ENCODE results near the gene PLCB4.

The PLCB4 gene

DNA sequence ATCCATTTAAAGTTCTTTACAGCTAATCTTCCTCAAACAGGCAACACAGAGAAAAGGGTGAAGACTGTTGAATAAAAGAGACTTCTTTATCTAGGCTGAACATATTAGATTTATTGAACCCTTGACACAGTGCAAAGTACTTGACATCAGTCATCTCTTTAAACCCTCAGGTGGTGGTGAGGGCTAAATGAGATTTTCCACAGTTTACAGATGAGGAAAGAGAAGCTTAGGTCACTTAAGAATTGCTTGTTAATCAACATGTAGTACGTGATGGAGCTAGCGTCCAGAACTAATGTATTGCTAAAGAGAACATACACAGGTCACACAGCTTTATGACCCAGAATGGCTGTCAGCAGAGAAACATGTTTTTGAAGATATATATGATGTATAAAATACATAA is 252.1 kb downstream of the PLCB4 start:
- no peak for TF ChIP-seq CTCF (IDR thresholded peaks at IDR 0.05; ENCODE audit: low read length, missing control alignments)
- no peak overlapping the region for H3K4me3 ChIP-seq (replicated peaks; ENCODE audit: low read depth, low read length)
- DNase-seq (ENCODE audit: low read depth) = no peak

DNA sequence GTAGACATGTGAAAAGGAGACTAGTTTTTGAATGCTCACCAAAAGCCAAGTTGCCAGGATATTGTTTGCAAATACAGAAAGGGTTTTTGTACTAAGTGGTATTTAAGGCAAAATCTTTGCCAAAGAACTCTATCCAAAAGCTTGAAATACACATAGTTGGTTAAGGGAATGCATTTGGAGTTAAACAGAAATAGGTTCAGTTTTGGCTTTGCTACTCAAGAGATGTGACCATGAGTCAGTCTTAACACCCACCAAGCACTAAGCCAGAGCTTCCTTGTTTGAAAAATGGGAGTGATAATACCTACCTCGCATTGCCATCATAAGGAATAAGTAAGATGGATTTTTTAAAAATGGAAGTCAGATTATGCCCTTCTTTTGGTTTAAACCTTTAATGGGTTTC is 253.8 kb downstream of the PLCB4 start:
- no peak overlapping the region for H3K4me3 ChIP-seq (replicated peaks; ENCODE audit: low read depth, low read length)
- no peak for TF ChIP-seq CTCF (IDR thresholded peaks at IDR 0.05; ENCODE audit: low read length, missing control alignments)
- DNase-seq (ENCODE audit: low read depth) = no peak

- TF ChIP-seq CTCF (IDR thresholded peaks at IDR 0.05; ENCODE audit: low read length, missing control alignments) = peak; percentile 48
- peak; percentile 14 for DNase-seq (ENCODE audit: low read depth)
- no peak overlapping the region for H3K4me3 ChIP-seq (replicated peaks; ENCODE audit: low read depth, low read length)
Observed at GRCh38 chr20:9323622-9324021, 254.7 kb downstream of the PLCB4 start.

DNA sequence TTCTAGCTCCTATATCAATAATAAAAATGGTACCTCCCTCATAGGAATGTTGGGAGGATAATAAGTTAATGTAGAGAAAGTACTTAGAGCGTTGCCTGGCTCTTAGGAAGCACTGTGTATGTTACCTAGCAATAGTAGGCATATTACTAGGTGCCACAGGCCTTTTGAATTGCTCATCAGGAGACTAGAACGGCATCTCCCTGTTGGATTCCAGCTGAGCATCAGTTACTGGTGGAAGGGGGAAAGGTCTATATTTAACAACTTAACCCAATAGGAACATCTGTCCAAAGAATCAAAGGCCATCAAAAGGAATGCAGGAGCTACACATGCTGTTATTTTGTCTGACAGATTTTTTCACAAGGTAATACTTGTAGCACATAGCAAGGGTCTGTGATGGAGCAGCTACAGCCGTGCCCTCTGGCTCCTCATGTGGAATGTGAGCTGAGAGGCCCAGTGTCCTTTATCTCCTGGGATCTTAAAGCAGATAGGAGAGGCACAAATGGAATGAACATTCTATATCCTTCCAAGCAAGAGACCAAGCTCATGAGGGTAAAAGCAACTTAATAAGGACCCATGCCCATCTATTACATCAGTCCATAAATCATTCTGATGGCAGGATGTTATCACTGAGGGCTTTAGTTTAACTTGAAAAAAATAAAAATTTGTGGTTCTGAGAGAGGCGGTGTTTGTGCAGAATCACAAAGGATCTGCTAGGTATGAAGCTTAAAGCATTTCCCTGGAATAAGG is 260.6 kb downstream of the PLCB4 start:
- H3K4me3 ChIP-seq (replicated peaks; ENCODE audit: low read depth, low read length) = no peak overlapping the region
- no peak for TF ChIP-seq CTCF (IDR thresholded peaks at IDR 0.05; ENCODE audit: low read length, missing control alignments)
- DNase-seq (ENCODE audit: low read depth) = no peak

DNA sequence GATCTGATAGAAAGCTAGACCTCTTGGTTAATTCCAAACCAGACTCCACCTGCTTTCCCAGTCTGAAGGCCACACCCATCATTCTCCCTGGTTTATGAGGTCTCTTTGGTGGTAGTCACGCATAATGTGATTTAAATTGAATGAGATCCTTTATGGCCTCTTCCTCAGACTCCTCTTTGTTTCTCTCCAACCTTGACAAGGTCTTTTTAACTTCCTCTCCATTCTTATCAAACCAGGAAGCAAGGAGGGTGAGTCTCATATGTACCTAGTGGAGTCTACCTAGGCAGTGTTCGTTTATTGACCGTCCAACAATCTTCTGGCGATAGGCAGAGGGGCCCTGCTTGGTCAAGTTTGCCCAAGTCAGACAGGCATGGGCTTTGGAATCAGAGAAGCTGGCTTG is 261.3 kb downstream of the PLCB4 start:
- H3K4me3 ChIP-seq (replicated peaks; ENCODE audit: low read depth, low read length) = no peak overlapping the region
- no peak for DNase-seq (ENCODE audit: low read depth)
- no peak for TF ChIP-seq CTCF (IDR thresholded peaks at IDR 0.05; ENCODE audit: low read length, missing control alignments)

DNA sequence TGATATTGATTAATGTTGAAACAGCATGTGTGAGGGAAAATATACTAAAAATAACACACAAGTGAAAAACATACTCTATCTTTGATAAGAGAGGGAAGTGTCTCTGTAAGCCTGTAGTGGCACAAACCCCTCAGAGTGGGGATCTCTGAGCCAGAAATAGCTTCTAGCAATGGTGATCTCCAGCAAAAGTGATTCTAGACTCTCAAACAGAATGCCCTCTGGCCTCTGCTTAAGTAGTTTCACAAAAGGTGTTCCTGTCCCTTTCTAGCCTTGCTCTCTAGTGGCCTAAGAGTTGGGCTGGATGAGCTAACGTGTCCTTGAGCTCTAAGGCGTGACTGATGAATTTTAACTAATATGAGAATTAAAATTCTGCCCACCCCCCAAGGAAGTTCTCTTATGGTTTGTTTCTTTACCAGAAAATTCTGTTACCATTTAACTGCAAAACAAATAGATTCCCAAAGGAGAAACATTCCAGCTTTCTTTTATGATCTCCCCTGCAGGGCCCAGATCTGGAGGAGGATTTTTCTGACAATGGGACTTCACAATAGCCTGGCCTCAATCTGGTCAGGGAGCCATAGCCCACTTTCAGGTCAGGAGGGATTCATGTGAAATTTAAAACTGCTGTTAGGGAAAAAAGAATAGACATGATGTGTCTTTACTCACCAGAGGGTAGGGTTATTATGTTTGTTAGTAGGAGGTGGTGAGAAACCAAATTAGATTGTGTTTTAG is 263.0 kb downstream of the PLCB4 start:
- no peak for DNase-seq (ENCODE audit: low read depth)
- TF ChIP-seq CTCF (IDR thresholded peaks at IDR 0.05; ENCODE audit: low read length, missing control alignments) = no peak
- no peak overlapping the region for H3K4me3 ChIP-seq (replicated peaks; ENCODE audit: low read depth, low read length)

Data from fibroblast of pulmonary artery (primary cell).